ENCODE measurements around the gene NPHP4. TPM values are rescaled to one million over a fixed set of nuclear protein-coding genes. Genes with fewer than 3 reads are reported as not detected.

Gene NPHP4
- polyA plus RNA-seq, 3 donors, result 0.39 to 13.7 (median 1.2) TPM

DNA sequence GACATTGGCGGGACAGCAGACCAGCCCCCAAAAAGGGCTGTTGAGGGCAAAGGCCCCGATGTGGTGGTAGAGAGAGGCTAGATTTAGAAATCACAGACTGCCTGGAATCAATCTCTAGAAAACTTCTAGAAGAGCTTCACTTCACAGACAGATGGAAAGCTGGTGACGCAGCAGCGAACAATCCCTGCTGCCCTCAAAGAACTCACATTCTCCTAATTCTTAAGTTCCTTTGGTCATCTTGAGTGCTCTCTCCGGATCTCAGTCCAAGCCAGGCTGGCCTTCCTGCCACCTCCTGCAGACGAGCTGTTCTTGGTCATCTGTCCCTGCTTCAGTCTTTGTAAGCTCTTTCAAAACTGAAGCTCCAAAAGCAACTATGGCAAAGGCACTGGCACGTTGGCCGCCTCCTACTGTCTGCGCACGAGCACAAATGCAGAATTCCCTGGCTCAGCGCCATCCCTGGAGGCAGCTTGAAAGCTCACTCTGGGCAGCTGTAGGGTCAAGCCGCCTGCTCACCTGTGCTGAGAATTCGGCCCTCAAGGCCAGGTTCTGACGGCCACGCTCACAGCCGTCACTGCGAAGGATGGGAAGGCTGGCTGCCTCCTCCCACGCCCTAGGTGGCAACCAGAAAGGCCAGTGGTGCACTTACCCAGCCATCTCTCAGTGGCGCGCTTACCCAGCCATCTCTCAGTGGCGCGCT lies 110.6 kb downstream of the NPHP4 start:
- DNase-seq, result no peak
- Histone ChIP-seq H3K4me2 (replicated peaks; ENCODE audit: extremely low read depth, low read length, poor library complexity, severe bottlenecking) (no peak overlapping the region), H3K9ac (ENCODE audit: insufficient read depth, low read length, poor library complexity, severe bottlenecking) (no peak overlapping the region), H4K20me1 (ENCODE audit: insufficient read depth, low read length) (no peaks in the 10 kb centered on the region), H2AFZ (ENCODE audit: insufficient read depth, low read depth, low read length, poor library complexity, severe bottlenecking) (no peak overlapping the region), H3K79me2 (ENCODE audit: insufficient read depth, low read length) (no peaks in the 10 kb centered on the region), H3K9me3 (replicated peaks in 1 of 2; ENCODE audit: control insufficient read depth in 1 of 2, insufficient read depth in 1 of 2, low read length in 2 of 2) (peaks cover 0 to 22% of the 10 kb centered on the region in 2 donors), H3K27me3 (ENCODE audit: control insufficient read depth in 2 of 2, insufficient read depth in 2 of 2, low read length in 2 of 2) (no peaks in the 10 kb centered on the region), H3K27ac (ENCODE audit: low read depth in 1 of 2, low read length in 2 of 2) (no peak overlapping the region), H3K4me1 (ENCODE audit: control insufficient read depth in 1 of 2, insufficient read depth in 2 of 2, low read length in 2 of 2) (no peaks in the 10 kb centered on the region), H3K36me3 (replicated peaks in 1 of 2; ENCODE audit: control insufficient read depth in 1 of 2, insufficient read depth in 2 of 2, low read length in 2 of 2) (peaks cover 2 to 16% of the 10 kb centered on the region in 2 donors), H3K4me3 (replicated peaks in 1 of 3; ENCODE audit: low read depth in 2 of 3, low read length in 3 of 3) (no peak overlapping the region)
- Mint-ChIP-seq H3K27me3 (ENCODE audit: low read depth in 3 of 3) (peaks cover 0 to 2% (median 0%) of the 10 kb centered on the region in 3 donors), H3K27ac (no peak overlapping the region), H3K36me3 (peaks cover 41% of the 10 kb centered on the region in 2 donors), H3K9me3 (peaks cover 13 to 27% (median 16%) of the 10 kb centered on the region in 7 donors), H3K4me3 (no peak overlapping the region), H3K4me1 (no peaks in the 10 kb centered on the region)
- TF ChIP-seq, protein P1, sequence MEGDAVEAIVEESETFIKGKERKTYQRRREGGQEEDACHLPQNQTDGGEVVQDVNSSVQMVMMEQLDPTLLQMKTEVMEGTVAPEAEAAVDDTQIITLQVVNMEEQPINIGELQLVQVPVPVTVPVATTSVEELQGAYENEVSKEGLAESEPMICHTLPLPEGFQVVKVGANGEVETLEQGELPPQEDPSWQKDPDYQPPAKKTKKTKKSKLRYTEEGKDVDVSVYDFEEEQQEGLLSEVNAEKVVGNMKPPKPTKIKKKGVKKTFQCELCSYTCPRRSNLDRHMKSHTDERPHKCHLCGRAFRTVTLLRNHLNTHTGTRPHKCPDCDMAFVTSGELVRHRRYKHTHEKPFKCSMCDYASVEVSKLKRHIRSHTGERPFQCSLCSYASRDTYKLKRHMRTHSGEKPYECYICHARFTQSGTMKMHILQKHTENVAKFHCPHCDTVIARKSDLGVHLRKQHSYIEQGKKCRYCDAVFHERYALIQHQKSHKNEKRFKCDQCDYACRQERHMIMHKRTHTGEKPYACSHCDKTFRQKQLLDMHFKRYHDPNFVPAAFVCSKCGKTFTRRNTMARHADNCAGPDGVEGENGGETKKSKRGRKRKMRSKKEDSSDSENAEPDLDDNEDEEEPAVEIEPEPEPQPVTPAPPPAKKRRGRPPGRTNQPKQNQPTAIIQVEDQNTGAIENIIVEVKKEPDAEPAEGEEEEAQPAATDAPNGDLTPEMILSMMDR (IDR thresholded peaks at IDR 0.05), result no peak
- WGBS (ENCODE audit: insufficient coverage), result 96% methylated on average over 16 of the region's 22 CpGs
- intact Hi-C loops (cut with micrococcal nuclease), result no loop called here

DNA sequence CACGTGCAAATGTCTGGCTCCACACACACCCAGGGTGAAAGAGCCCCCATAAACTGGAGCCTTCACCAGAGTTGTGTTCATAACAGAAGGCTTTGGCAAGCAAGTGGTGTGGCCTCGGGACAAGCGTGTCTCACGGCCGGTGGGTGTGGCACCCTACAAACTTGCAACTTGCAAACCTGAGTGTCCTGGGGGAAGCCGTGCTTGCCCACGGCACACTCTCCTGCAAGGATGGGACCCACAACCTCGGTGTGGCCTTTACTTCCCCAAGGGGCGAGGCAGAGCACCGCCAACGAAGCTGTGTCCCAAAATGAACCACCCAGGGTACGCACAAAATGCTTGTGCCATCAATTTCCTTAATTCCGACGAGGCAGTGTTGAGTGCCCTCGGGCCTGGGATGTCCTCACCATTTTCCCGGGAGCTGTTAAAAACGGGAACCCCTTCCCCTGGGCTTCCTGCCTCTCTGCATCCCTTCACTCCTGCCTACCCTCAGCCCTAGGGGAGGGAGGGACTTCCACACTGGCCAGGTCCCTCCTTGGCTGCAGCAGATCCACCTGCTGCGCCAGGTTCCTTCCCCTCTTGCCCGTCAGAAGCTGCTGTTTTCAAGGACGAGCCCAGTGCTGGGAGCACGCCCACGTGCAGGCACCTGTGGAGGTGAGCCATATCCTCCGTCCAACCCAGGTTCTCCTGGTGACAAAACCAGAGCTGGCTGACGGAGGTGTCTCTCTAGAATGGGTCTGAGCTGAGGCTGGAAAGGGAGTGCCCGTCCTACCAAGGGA lies 111.4 kb downstream of the NPHP4 start:
- Histone ChIP-seq H3K9me3 (replicated peaks in 1 of 2; ENCODE audit: control insufficient read depth in 1 of 2, insufficient read depth in 1 of 2, low read length in 2 of 2) (peaks cover 0 to 22% of the 10 kb centered on the region in 2 donors), H3K4me2 (replicated peaks; ENCODE audit: extremely low read depth, low read length, poor library complexity, severe bottlenecking) (no peak overlapping the region), H3K4me1 (ENCODE audit: control insufficient read depth in 1 of 2, insufficient read depth in 2 of 2, low read length in 2 of 2) (no peaks in the 10 kb centered on the region), H3K36me3 (replicated peaks in 1 of 2; ENCODE audit: control insufficient read depth in 1 of 2, insufficient read depth in 2 of 2, low read length in 2 of 2) (peaks cover 2 to 13% of the 10 kb centered on the region in 2 donors), H4K20me1 (ENCODE audit: insufficient read depth, low read length) (no peaks in the 10 kb centered on the region), H3K27me3 (ENCODE audit: control insufficient read depth in 2 of 2, insufficient read depth in 2 of 2, low read length in 2 of 2) (no peaks in the 10 kb centered on the region), H3K9ac (ENCODE audit: insufficient read depth, low read length, poor library complexity, severe bottlenecking) (no peak overlapping the region), H2AFZ (ENCODE audit: insufficient read depth, low read depth, low read length, poor library complexity, severe bottlenecking) (no peak overlapping the region), H3K27ac (ENCODE audit: low read depth in 1 of 2, low read length in 2 of 2) (no peak overlapping the region), H3K4me3 (replicated peaks in 1 of 3; ENCODE audit: low read depth in 2 of 3, low read length in 3 of 3) (no peak overlapping the region), H3K79me2 (ENCODE audit: insufficient read depth, low read length) (no peaks in the 10 kb centered on the region)
- DNase-seq, result no peak
- H3K27ac Mint-ChIP-seq, result no peak overlapping the region
- H3K27me3 Mint-ChIP-seq (ENCODE audit: low read depth in 3 of 3), result peaks cover 0 to 2% (median 0%) of the 10 kb centered on the region in 3 donors
- no peaks in the 10 kb centered on the region for H3K4me1 Mint-ChIP-seq
- 98% methylated on average over 20 of the region's 25 CpGs for WGBS (ENCODE audit: insufficient coverage)
- peaks cover 41 to 42% of the 10 kb centered on the region in 2 donors for H3K36me3 Mint-ChIP-seq
- no peak overlapping the region for H3K4me3 Mint-ChIP-seq
- TF ChIP-seq, protein P1 (IDR thresholded peaks at IDR 0.05), result no peak
- intact Hi-C loops (cut with micrococcal nuclease), result no loop called here
- H3K9me3 Mint-ChIP-seq, result peaks cover 13 to 27% (median 16%) of the 10 kb centered on the region in 7 donors
